Mesenchymal stem cell (in vitro differentiated cells and primary cell): ENCODE results near the gene KCTD2.

Source experiments
- DNase-seq: peaks from one replicate; pipeline ENCODE4 v3.0.0-alpha.2; 2013
- H2AFZ ChIP-seq: one replicate; pipeline ENCODE4 v1.6.1; 2013; ENCODE audit warnings: low read depth, mild to moderate bottlenecking, control low read depth, inconsistent platforms, low read length, moderate library complexity
- H2AK5ac ChIP-seq: 2 replicates; pipeline ENCODE4 v1.6.1; 2013; ENCODE audit warnings: low read length, moderate library complexity, mild to moderate bottlenecking, inconsistent platforms; ENCODE audit not compliant: severe bottlenecking
- H2BK120ac ChIP-seq: one replicate; pipeline ENCODE4 v1.6.1; 2013; ENCODE audit warnings: low read depth, mild to moderate bottlenecking, inconsistent platforms, low read length, moderate library complexity
- H2BK12ac ChIP-seq, 2 experiments: one replicate each; pipeline ENCODE4 v1.6.1; 2013; ENCODE audit warnings: inconsistent platforms in 2 of 2, low read length in 2 of 2, mild to moderate bottlenecking in 2 of 2, moderate library complexity in 2 of 2, control low read depth in 1 of 2
- H2BK15ac ChIP-seq: one replicate; pipeline ENCODE4 v1.6.1; 2013; ENCODE audit warnings: mild to moderate bottlenecking, low read depth, inconsistent platforms; ENCODE audit not compliant: poor library complexity, severe bottlenecking
- H2BK5ac ChIP-seq: 2 replicates; pipeline ENCODE4 v1.6.1; 2013; ENCODE audit warnings: low read depth, mild to moderate bottlenecking, low read length, control low read depth, inconsistent platforms; ENCODE audit not compliant: poor library complexity, severe bottlenecking
- H3K14ac ChIP-seq, 2 experiments: one replicate each; pipeline ENCODE4 v1.6.1; 2013; ENCODE audit warnings: inconsistent platforms in 2 of 2, low read length in 2 of 2, control low read depth in 1 of 2, mild to moderate bottlenecking in 1 of 2, moderate library complexity in 1 of 2
- H3K18ac ChIP-seq, 2 experiments: one replicate each; pipeline ENCODE4 v1.6.1; 2013; ENCODE audit warnings: inconsistent platforms in 2 of 2, low read length in 2 of 2, control low read depth in 1 of 2, low read depth in 1 of 2, mild to moderate bottlenecking in 1 of 2
- H3K23ac ChIP-seq, 2 experiments: one replicate each; pipeline ENCODE4 v1.6.1; 2013; ENCODE audit warnings: inconsistent platforms in 2 of 2, low read length in 2 of 2, mild to moderate bottlenecking in 2 of 2, moderate library complexity in 2 of 2, control low read depth in 1 of 2
- H3K27ac ChIP-seq: 2 replicates; pipeline ENCODE4 v1.5.1; 2013; ENCODE audit warnings: mild to moderate bottlenecking, moderate library complexity, low read length, control low read depth, inconsistent platforms; ENCODE audit not compliant: poor library complexity, severe bottlenecking
- H3K27me3 ChIP-seq, 2 experiments: 2 replicates each; pipeline versions ENCODE4 v1.6.1 to v1.7.0; 2013; ENCODE audit warnings: low read length in 2 of 2, mild to moderate bottlenecking in 2 of 2, moderate library complexity in 2 of 2, control low read depth in 1 of 2, inconsistent platforms in 1 of 2; ENCODE audit not compliant: control insufficient read depth in 1 of 2, insufficient read depth in 1 of 2
- H3K36me3 ChIP-seq, 2 experiments: 2 replicates each; pipeline versions ENCODE4 v1.6.1 to v1.7.0; 2013; ENCODE audit warnings: low read length in 2 of 2, control low read depth in 1 of 2, inconsistent platforms in 1 of 2, low read depth in 1 of 2, mild to moderate bottlenecking in 1 of 2; ENCODE audit not compliant: insufficient read depth in 2 of 2, control insufficient read depth in 1 of 2
- H3K4ac ChIP-seq, 2 experiments: one replicate each; pipeline ENCODE4 v1.6.1; 2013; ENCODE audit warnings: inconsistent platforms in 2 of 2, low read length in 2 of 2, mild to moderate bottlenecking in 2 of 2, moderate library complexity in 2 of 2, control low read depth in 1 of 2, low read depth in 1 of 2
- H3K4me1 ChIP-seq: 2 replicates; pipeline ENCODE4 v1.6.1; 2013; ENCODE audit warnings: low read depth, low read length, control low read depth; ENCODE audit not compliant: control insufficient read depth, insufficient read depth
- H3K4me2 ChIP-seq: 2 replicates; pipeline ENCODE4 v1.6.1; 2013; ENCODE audit warnings: low read length, mild to moderate bottlenecking, inconsistent platforms; ENCODE audit not compliant: poor library complexity, severe bottlenecking
- H3K4me3 ChIP-seq, 2 experiments: 2 replicates each; pipeline versions ENCODE4 v1.5.1 to v1.7.0; 2013; ENCODE audit warnings: low read length in 2 of 2, mild to moderate bottlenecking in 2 of 2, control low read depth in 1 of 2, low read depth in 1 of 2; ENCODE audit not compliant: insufficient read depth in 1 of 2
- H3K79me1 ChIP-seq: replicated peaks from 2 replicates; pipeline ENCODE4 v1.6.1; 2013; ENCODE audit warnings: mild to moderate bottlenecking, control low read depth, low read length, inconsistent platforms; ENCODE audit not compliant: poor library complexity, severe bottlenecking
- H3K9ac ChIP-seq: 2 replicates; pipeline ENCODE4 v1.7.0; 2013; ENCODE audit warnings: mild to moderate bottlenecking, low read length, moderate library complexity
- H3K9me3 ChIP-seq: 2 replicates; pipeline ENCODE4 v1.7.0; 2013; ENCODE audit warnings: mild to moderate bottlenecking, low read length; ENCODE audit not compliant: control insufficient read depth
- H4K8ac ChIP-seq: one replicate; pipeline ENCODE4 v1.6.1; 2013; ENCODE audit warnings: inconsistent platforms, mild to moderate bottlenecking, low read length, moderate library complexity
- H4K91ac ChIP-seq: one replicate; pipeline ENCODE4 v1.6.1; 2013; ENCODE audit warnings: mild to moderate bottlenecking, low read length, inconsistent platforms
- WGBS: methylation state at CpG from one replicate; pipeline ENCODE4 v1.1.7; 2013; ENCODE audit warnings: mixed read lengths; 5-methylcytosine and 5-hydroxymethylcytosine counted together

Gene KCTD2

GRCh38 chr17:75103601-75104554 lies 56.9 kb downstream of the KCTD2 start:
- no peak overlapping the region for H4K91ac ChIP-seq
- H3K18ac ChIP-seq: no peak overlapping the region
- H2BK120ac ChIP-seq: no peak overlapping the region
- H2BK12ac ChIP-seq: no peak overlapping the region
- no peak overlapping the region for H2BK5ac ChIP-seq
- H2AFZ ChIP-seq: no peak overlapping the region
- H3K27ac ChIP-seq: no peak overlapping the region
- no peak overlapping the region for H3K4ac ChIP-seq
- H3K4me2 ChIP-seq: no peak overlapping the region
- H2BK15ac ChIP-seq: no peak overlapping the region
- no peaks in the 10 kb centered on the region for H3K9me3 ChIP-seq
- WGBS: 92% methylated on average over 10 of the region's 14 CpGs
- H3K14ac ChIP-seq: no peak overlapping the region
- no peak for DNase-seq
- no peak overlapping the region for H3K23ac ChIP-seq
- peaks cover 6% of the 10 kb centered on the region for H3K79me1 ChIP-seq
- no peak overlapping the region for H4K8ac ChIP-seq
- no peak overlapping the region for H3K4me3 ChIP-seq
- H3K27me3 ChIP-seq: no peaks in the 10 kb centered on the region
- H2AK5ac ChIP-seq: no peak overlapping the region
- peaks cover 12% of the 10 kb centered on the region for H3K4me1 ChIP-seq
- peaks cover 19 to 44% of the 10 kb centered on the region in 2 experiments for H3K36me3 ChIP-seq
- H3K9ac ChIP-seq: no peak overlapping the region

GRCh38 chr17:75105126-75106080 lies 58.4 kb downstream of the KCTD2 start:
- Histone ChIP-seq H2BK120ac (no peak overlapping the region), H3K9ac (no peak overlapping the region), H3K4me2 (no peak overlapping the region), H3K79me1 (peaks cover 3% of the 10 kb centered on the region), H3K4me3 (no peak overlapping the region), H3K23ac (no peak overlapping the region), H3K4ac (no peak overlapping the region), H3K4me1 (peaks cover 21% of the 10 kb centered on the region), H4K8ac (no peak overlapping the region), H3K27ac (peak overlapping the region; percentile 20), H3K36me3 (peaks cover 7 to 28% of the 10 kb centered on the region in 2 experiments), H2AK5ac (peak overlapping the region; percentile 26), H4K91ac (no peak overlapping the region), H2BK5ac (no peak overlapping the region), H3K27me3 (no peaks in the 10 kb centered on the region), H3K9me3 (no peaks in the 10 kb centered on the region), H3K18ac (no peak overlapping the region), H2BK12ac (no peak overlapping the region), H3K14ac (no peak overlapping the region), H2BK15ac (no peak overlapping the region), H2AFZ (no peak overlapping the region)
- 68% methylated on average over 18 of the region's 20 CpGs for WGBS
- DNase-seq: peak; percentile 56

GRCh38 chr17:75108193-75108592 lies 61.2 kb downstream of the KCTD2 start:
- no peak overlapping the region for H2BK120ac ChIP-seq
- H3K14ac ChIP-seq: no peak overlapping the region
- H3K9me3 ChIP-seq: no peaks in the 10 kb centered on the region
- peaks cover 3% of the 10 kb centered on the region for H3K79me1 ChIP-seq
- H3K36me3 ChIP-seq: peaks cover 3 to 15% of the 10 kb centered on the region in 2 experiments
- no peak overlapping the region for H3K4me3 ChIP-seq
- no peak overlapping the region for H3K4me2 ChIP-seq
- H3K4ac ChIP-seq: no peak overlapping the region
- H4K8ac ChIP-seq: no peak overlapping the region
- no peak overlapping the region for H3K9ac ChIP-seq
- no peak overlapping the region for H3K18ac ChIP-seq
- peaks cover 26% of the 10 kb centered on the region for H3K4me1 ChIP-seq
- no peak overlapping the region for H2BK5ac ChIP-seq
- H3K23ac ChIP-seq: no peak overlapping the region
- no peak overlapping the region for H2AFZ ChIP-seq
- no peak overlapping the region for H3K27ac ChIP-seq
- no peak overlapping the region for H2BK15ac ChIP-seq
- H2BK12ac ChIP-seq: no peak overlapping the region
- 80% methylated on average over 2 of the region's 2 CpGs for WGBS
- H2AK5ac ChIP-seq: no peak overlapping the region
- no peak for DNase-seq
- no peak overlapping the region for H4K91ac ChIP-seq
- no peaks in the 10 kb centered on the region for H3K27me3 ChIP-seq

DNA sequence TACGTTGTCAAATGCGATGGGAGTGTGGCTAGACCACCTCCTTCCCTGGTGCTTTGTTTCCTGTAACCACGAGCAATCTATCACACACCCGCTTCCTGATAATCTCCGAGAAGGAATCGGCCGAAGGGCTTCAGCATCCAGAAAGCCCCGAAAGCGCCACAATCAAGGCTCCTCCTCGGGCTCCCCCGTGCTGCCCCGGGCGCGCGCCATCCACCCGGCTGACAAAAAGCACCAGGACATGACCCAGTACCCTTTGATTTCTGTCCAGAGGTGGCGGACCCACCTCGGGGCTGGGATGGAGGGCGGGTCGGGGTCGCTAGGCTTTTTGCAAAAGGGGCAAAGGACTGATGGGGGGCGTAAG lies 62.0 kb downstream of the KCTD2 start:
- Histone ChIP-seq H4K8ac (peak overlapping the region; percentile 67), H2BK120ac (no peak overlapping the region), H2BK12ac (no peak overlapping the region), H3K36me3 (peaks cover 3 to 11% of the 10 kb centered on the region in 2 experiments), H3K79me1 (peaks cover 7% of the 10 kb centered on the region), H3K23ac (peak overlapping the region in 1 of 2 experiments; percentile 27), H2AFZ (no peak overlapping the region), H2BK5ac (no peak overlapping the region), H3K4me3 (peak overlapping the region; percentile 66 to 94), H3K14ac (no peak overlapping the region), H4K91ac (no peak overlapping the region), H3K9ac (peak overlapping the region; percentile 85), H3K27me3 (no peaks in the 10 kb centered on the region), H3K9me3 (no peaks in the 10 kb centered on the region), H3K4me2 (peak overlapping the region; percentile 98), H3K27ac (no peak overlapping the region), H3K4ac (no peak overlapping the region), H2BK15ac (no peak overlapping the region), H3K4me1 (peaks cover 29% of the 10 kb centered on the region), H3K18ac (peak overlapping the region in 1 of 2 experiments; percentile 69), H2AK5ac (no peak overlapping the region)
- DNase-seq: no peak
- whole genome bisulfite sequencing: 25% methylated on average over 22 of the region's 22 CpGs
